H1 (cell line): ENCODE measurements around the gene S100A4. TPM values are rescaled to one million over a fixed set of nuclear protein-coding genes. Genes with fewer than 3 reads are reported as not detected.

Experiments
- CTCF ChIA-PET: fragments of 300-600 bp; sonication (Branson Sonifier 250); formaldehyde crosslinking; loops from one replicate; lab custom pipeline; 2021; ENCODE audit not compliant: partially characterized antibody; lab: Charles Lee
- POLR2A ChIA-PET: fragments of 300-600 bp; sonication (Branson Sonifier 250); formaldehyde crosslinking; loops from one replicate; lab custom pipeline; 2021; ENCODE audit warnings: inconsistent platforms; ENCODE audit not compliant: partially characterized antibody; lab: Charles Lee
- DNase-seq, 2 experiments: peaks; one replicate each; pipeline versions ENCODE4 v3.0.0 to v3.0.0-alpha.2; 2010 to 2022; ENCODE audit warnings: low spot score in 2 of 2, low read depth in 1 of 2, mixed read lengths in 1 of 2
- FAIRE-seq: peaks from 2 replicates; lab custom pipeline; 2011; peaks lifted over from hg19 to GRCh38; lab: Jason Lieb, UNC
- H2AFZ ChIP-seq: 2 replicates; pipeline ENCODE4 v1.8.1; 2012; ENCODE audit warnings: low read length, inconsistent platforms
- H2AK5ac ChIP-seq: 2 replicates; pipeline ENCODE4 v1.6.1; 2013; ENCODE audit warnings: low read depth, low read length
- H2BK120ac ChIP-seq: replicated peaks from 2 replicates; pipeline ENCODE3; 2013; ENCODE audit warnings: low read depth, low read length, inconsistent platforms
- H2BK12ac ChIP-seq: 2 replicates; pipeline ENCODE4 v1.6.1; 2013; ENCODE audit warnings: low read depth, low read length
- H2BK15ac ChIP-seq: 2 replicates; pipeline ENCODE4 v1.6.1; 2013; ENCODE audit warnings: low read length
- H2BK20ac ChIP-seq: 2 replicates; pipeline ENCODE4 v1.6.1; 2013; ENCODE audit warnings: low read length
- H2BK5ac ChIP-seq: 2 replicates; pipeline ENCODE4 v1.6.1; 2013; ENCODE audit warnings: low read depth, low read length
- H3K14ac ChIP-seq: 2 replicates; pipeline ENCODE4 v1.6.1; 2013; ENCODE audit warnings: inconsistent platforms; ENCODE audit not compliant: insufficient read length
- H3K18ac ChIP-seq: 2 replicates; pipeline ENCODE4 v1.6.1; 2013; ENCODE audit warnings: low read length; ENCODE audit errors: extremely low read depth
- H3K23ac ChIP-seq: 2 replicates; pipeline ENCODE4 v1.6.1; 2013; ENCODE audit warnings: inconsistent platforms; ENCODE audit not compliant: insufficient read length
- H3K23me2 ChIP-seq: 2 replicates; pipeline ENCODE4 v1.6.1; 2013; ENCODE audit warnings: low read depth, low read length
- H3K27ac ChIP-seq: 2 replicates; pipeline ENCODE4 v1.6.1; 2011; ENCODE audit warnings: low read depth, low read length, inconsistent platforms
- H3K27me3 ChIP-seq, 4 experiments: replicated peaks in 1 of 4; 1 replicate in 1 of 4; 2 replicates in 3 of 4; pipeline versions ENCODE4 v1.6.1 to v1.8.1; 2011 to 2013; ENCODE audit warnings: low read length in 3 of 4, mild to moderate bottlenecking in 3 of 4, inconsistent platforms in 2 of 4, mixed read lengths in 2 of 4, moderate library complexity in 1 of 4; ENCODE audit not compliant: control insufficient read depth in 3 of 4, insufficient read depth in 3 of 4; ENCODE audit errors: extremely low read depth in 1 of 4
- H3K36me3 ChIP-seq, 4 experiments: 2 replicates each; pipeline versions ENCODE4 v1.6.1 to v1.8.1; 2011 to 2013; ENCODE audit warnings: mild to moderate bottlenecking in 4 of 4, low read length in 3 of 4, moderate library complexity in 2 of 4, control low read depth in 1 of 4, inconsistent platforms in 1 of 4; ENCODE audit not compliant: insufficient read depth in 4 of 4, control insufficient read depth in 2 of 4
- H3K4ac ChIP-seq: replicated peaks from 2 replicates; pipeline ENCODE3; 2013; ENCODE audit warnings: low read length, low read depth, mixed read lengths, inconsistent platforms; ENCODE audit not compliant: insufficient read length
- H3K4me1 ChIP-seq, 4 experiments: replicated peaks in 1 of 4; 1 replicate in 1 of 4; 2 replicates in 3 of 4; pipeline versions ENCODE4 v1.6.1 to v1.8.1; 2011 to 2013; ENCODE audit warnings: low read length in 3 of 4, inconsistent platforms in 2 of 4, mixed read lengths in 1 of 4; ENCODE audit not compliant: insufficient read depth in 4 of 4, control insufficient read depth in 3 of 4
- H3K4me2 ChIP-seq, 2 experiments: 2 replicates each; pipeline versions ENCODE4 v1.6.1 to v1.8.1; 2011 to 2013; ENCODE audit warnings: low read depth in 2 of 2, low read length in 2 of 2, control low read depth in 1 of 2, inconsistent platforms in 1 of 2, mild to moderate bottlenecking in 1 of 2; ENCODE audit not compliant: insufficient read depth in 1 of 2
- H3K4me3 ChIP-seq, 4 experiments: fragments of 200-600, 300-600 bp in 1 of 4; sonication (generic), shearing (Covaris generic), sonication (Bioruptor Twin) in 1 of 4; 2 replicates each; pipeline versions ENCODE4 v1.5.1 to v1.8.1; 2011 to 2016; ENCODE audit warnings: low read length in 4 of 4, low read depth in 3 of 4, control low read depth in 2 of 4, inconsistent platforms in 2 of 4, mild to moderate bottlenecking in 2 of 4, mixed read lengths in 1 of 4, moderate library complexity in 1 of 4; ENCODE audit not compliant: insufficient read depth in 2 of 4; ENCODE audit errors: extremely low read depth in 1 of 4
- H3K56ac ChIP-seq: replicated peaks from 2 replicates; pipeline ENCODE3; 2013; ENCODE audit warnings: low read depth, mild to moderate bottlenecking, mixed read lengths, low read length, inconsistent platforms; ENCODE audit not compliant: insufficient read length
- H3K79me1 ChIP-seq: 2 replicates; pipeline ENCODE4 v1.6.1; 2013; ENCODE audit warnings: low read depth, low read length, control low read depth
- H3K79me2 ChIP-seq, 2 experiments: 2 replicates each; pipeline versions ENCODE4 v1.6.1 to v1.8.1; 2012 to 2013; ENCODE audit warnings: low read length in 2 of 2, mild to moderate bottlenecking in 2 of 2, inconsistent platforms in 1 of 2; ENCODE audit not compliant: insufficient read depth in 2 of 2, control insufficient read depth in 1 of 2
- H3K9ac ChIP-seq, 4 experiments: replicated peaks in 1 of 4; 1 replicate in 1 of 4; 2 replicates in 3 of 4; pipeline versions ENCODE4 v1.6.1 to v1.8.1; 2011 to 2013; ENCODE audit warnings: low read depth in 3 of 4, low read length in 3 of 4, control low read depth in 2 of 4, mild to moderate bottlenecking in 2 of 4, moderate library complexity in 2 of 4, inconsistent platforms in 1 of 4; ENCODE audit errors: extremely low read depth in 1 of 4
- H3K9me3 ChIP-seq, 2 experiments: 2 replicates each; pipeline versions ENCODE4 v1.6.1 to v1.8.1; 2012 to 2013; ENCODE audit warnings: mild to moderate bottlenecking in 2 of 2, moderate library complexity in 2 of 2, control low read depth in 1 of 2, inconsistent platforms in 1 of 2, low read depth in 1 of 2, low read length in 1 of 2, mixed read lengths in 1 of 2; ENCODE audit not compliant: insufficient read depth in 2 of 2
- H4K20me1 ChIP-seq, 2 experiments: replicated peaks in 1 of 2; 2 replicates each; pipeline versions ENCODE3 to v1.8.1; 2011 to 2013; ENCODE audit warnings: inconsistent platforms in 2 of 2, low read length in 2 of 2, mild to moderate bottlenecking in 1 of 2; ENCODE audit not compliant: insufficient read depth in 2 of 2, control insufficient read depth in 1 of 2
- H4K5ac ChIP-seq: 2 replicates; pipeline ENCODE4 v1.6.1; 2013; ENCODE audit warnings: low read length, low read depth, mixed read lengths, inconsistent platforms; ENCODE audit not compliant: insufficient read length
- H4K8ac ChIP-seq: 2 replicates; pipeline ENCODE4 v1.8.0; 2013; ENCODE audit warnings: mild to moderate bottlenecking, moderate library complexity, low read length, inconsistent platforms; ENCODE audit not compliant: insufficient read depth; ENCODE audit errors: extremely low read depth
- H4K91ac ChIP-seq: replicated peaks from 2 replicates; pipeline ENCODE3; 2013; ENCODE audit warnings: low read length, mixed read lengths, inconsistent platforms; ENCODE audit not compliant: insufficient read length
- RBBP5 ChIP-seq: IDR thresholded peaks from 2 replicates; pipeline ENCODE4 v1.7.1; 2012; ENCODE audit warnings: low read depth, mild to moderate bottlenecking, inconsistent platforms, low read length, moderate library complexity, borderline replicate concordance
- WGBS, 2 experiments: shearing (Covaris generic) in 1 of 2; methylation state at CpG; one replicate each; pipeline versions ENCODE4 v1.1.6 to v1.1.7; 2013 to 2015; ENCODE audit warnings: low lambda C conversion rate in 2 of 2, mixed read lengths in 2 of 2, inconsistent platforms in 1 of 2, low coverage in 1 of 2, missing lambda C conversion rate in 1 of 2; ENCODE audit not compliant: insufficient replicate concordance in 2 of 2, insufficient coverage in 1 of 2, insufficient read length in 1 of 2; ENCODE audit errors: extremely low coverage in 1 of 2, missing lambda C conversion rate in 1 of 2; 5-methylcytosine and 5-hydroxymethylcytosine counted together
- polyA plus RNA-seq, 7 experiments: library from polyadenylated mRNA; depleted of rRNA in 3 of 7; stranded (reverse) in 5 of 7; unstranded in 2 of 7; fragments of >200 nt in 5 of 7; fragments of 200-250 nt in 2 of 7; gene quantifications; 1 replicate in 5 of 7; 2 replicates in 1 of 7; 4 replicates in 1 of 7; pipeline versions ENCODE4 v1.2.1 to v1.2.3, GENCODE V29; 2011 to 2013; ENCODE audit warnings: missing spikeins in 2 of 7, mixed read lengths in 2 of 7
- total RNA-seq: library from RNA; stranded (reverse); fragmentation: NEBNext Ultra II Directional; extraction: Animal tissue kit (Norgen Biotek cat#: 25700); gene quantifications from 2 replicates; pipeline ENCODE4 v1.2.1, GENCODE V29; 2021

Gene S100A4
- total and polyA plus RNA-seq, 2 of the 8 experiments (the other 6 are each of a cell fraction or from before 2014, with no cell fraction given), result 36.3 to 85.4 TPM

- Histone ChIP-seq H4K5ac (no peak overlapping the region), H2BK12ac (no peak overlapping the region), H3K9me3 (peaks cover 0 to 10% of the 10 kb centered on the region in 2 experiments; a peak in 1 of 4 replicates), H3K4me3 (no peak overlapping the region), H2BK120ac (no peak overlapping the region), H3K9ac (no peak overlapping the region), H4K91ac (no peak overlapping the region), H3K14ac (no peak overlapping the region), H3K23me2 (peaks cover 2% of the 10 kb centered on the region; the same call in 1 of the 2 replicates), H3K18ac (no peak overlapping the region), H2BK5ac (no peak overlapping the region), H3K4me2 (no peak overlapping the region), H3K36me3 (no peaks in the 10 kb centered on the region), H3K56ac (no peak overlapping the region), H4K20me1 (no peaks in the 10 kb centered on the region), H3K23ac (no peak overlapping the region), H3K27me3 (no peaks in the 10 kb centered on the region), H3K27ac (no peak overlapping the region), H2AK5ac (no peak overlapping the region), H2AFZ (no peak overlapping the region), H3K79me1 (no peaks in the 10 kb centered on the region), H3K4me1 (peaks cover 0 to 3% (median under 1%) of the 10 kb centered on the region in 4 experiments; a peak in 5 of 7 replicates), H3K79me2 (no peaks in the 10 kb centered on the region), H4K8ac (no peak overlapping the region), H2BK15ac (no peak overlapping the region), H3K4ac (no peak overlapping the region), H2BK20ac (no peak overlapping the region)
- no peak for TF ChIP-seq RBBP5
- WGBS, 2 experiments, result 82% methylated on average over 3 of the region's 3 CpGs; no CpG with 5 or more reads in 1 of the 2 experiments
- FAIRE-seq (no peak), DNase-seq (no peak)
- CTCF ChIA-PET, result interaction anchor here (1.0 to 7.5 kb wide), 19 partner anchors 8 to 772 kb away, joined by 3 to 224 read pairs (median 6); partner anchors contain the start of genes CHTOP, S100A1, S100A13 and S100A14
- POLR2A ChIA-PET, result interaction anchor here (1.1 kb wide), 1 partner anchor 40 kb away, joined by 3 read pairs; no protein-coding TSS in a partner anchor
Observed at GRCh38 chr1:153573351-153573750, 27.7 kb upstream of the S100A4 start.
